ENCODE measurements around the gene OTUD5.

DNA sequence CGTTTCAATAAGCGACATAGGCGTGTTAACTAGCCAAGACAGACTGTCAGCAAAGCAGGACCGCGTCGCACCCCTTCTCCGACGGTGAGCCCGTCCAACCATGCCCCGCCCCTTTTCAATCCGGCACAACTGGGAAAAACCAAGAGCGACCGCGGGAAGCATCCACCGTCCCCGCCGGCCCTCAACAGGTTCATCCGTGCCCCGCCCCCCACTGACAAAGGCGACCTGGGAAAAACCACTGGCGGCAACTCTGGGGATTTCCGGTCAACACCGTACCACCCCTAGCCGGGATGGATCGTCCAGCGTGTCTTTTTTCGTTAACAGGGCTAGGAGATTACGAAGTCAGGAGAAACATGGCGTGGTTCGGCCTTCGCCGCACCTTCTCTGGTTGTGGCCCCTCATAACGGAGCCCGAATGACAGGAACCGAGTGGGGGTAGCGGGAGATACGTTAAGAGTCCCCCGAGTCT, 60.2 kb downstream of the OTUD5 start:
- TF ChIP-seq, protein P1, sequence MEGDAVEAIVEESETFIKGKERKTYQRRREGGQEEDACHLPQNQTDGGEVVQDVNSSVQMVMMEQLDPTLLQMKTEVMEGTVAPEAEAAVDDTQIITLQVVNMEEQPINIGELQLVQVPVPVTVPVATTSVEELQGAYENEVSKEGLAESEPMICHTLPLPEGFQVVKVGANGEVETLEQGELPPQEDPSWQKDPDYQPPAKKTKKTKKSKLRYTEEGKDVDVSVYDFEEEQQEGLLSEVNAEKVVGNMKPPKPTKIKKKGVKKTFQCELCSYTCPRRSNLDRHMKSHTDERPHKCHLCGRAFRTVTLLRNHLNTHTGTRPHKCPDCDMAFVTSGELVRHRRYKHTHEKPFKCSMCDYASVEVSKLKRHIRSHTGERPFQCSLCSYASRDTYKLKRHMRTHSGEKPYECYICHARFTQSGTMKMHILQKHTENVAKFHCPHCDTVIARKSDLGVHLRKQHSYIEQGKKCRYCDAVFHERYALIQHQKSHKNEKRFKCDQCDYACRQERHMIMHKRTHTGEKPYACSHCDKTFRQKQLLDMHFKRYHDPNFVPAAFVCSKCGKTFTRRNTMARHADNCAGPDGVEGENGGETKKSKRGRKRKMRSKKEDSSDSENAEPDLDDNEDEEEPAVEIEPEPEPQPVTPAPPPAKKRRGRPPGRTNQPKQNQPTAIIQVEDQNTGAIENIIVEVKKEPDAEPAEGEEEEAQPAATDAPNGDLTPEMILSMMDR (IDR thresholded peaks at IDR 0.05) = no peak
- TF ChIP-seq POLR2A (IDR thresholded peaks at IDR 0.05) = no peak

Data from testis (tissue), 2 donors.